GM19467 (cell line): ENCODE data around the gene B4GAT1.
"Not testable (repeated sequence)": the region's sequence is repeated elsewhere in the genome, so short reads cannot be mapped to it uniquely, and the experiment has no call there.

Experiments
- ATAC-seq: cut with Tn5 transposase; IDR thresholded peaks from one replicate; pipeline ENCODE4 v1.9.1; 2021; ENCODE audit warnings: mild to moderate bottlenecking, moderate library complexity; ENCODE audit not compliant: unreplicated experiment

Gene B4GAT1

GRCh38 chr11:66363805-66364535 is 16.5 kb upstream of the B4GAT1 start:
- no peak for ATAC-seq

- ATAC-seq = no peak
These were observed 15.8 kb upstream of the B4GAT1 start for GRCh38 chr11:66363187-66363601.

GRCh38 chr11:66362481-66363147 is 15.2 kb upstream of the B4GAT1 start:
- ATAC-seq = no peak

GRCh38 chr11:66361502-66361941 is 14.1 kb upstream of the B4GAT1 start:
- no peak for ATAC-seq

GRCh38 chr11:66360406-66361073 is 13.1 kb upstream of the B4GAT1 start:
- ATAC-seq = no peak

GRCh38 chr11:66359662-66360087 is 12.2 kb upstream of the B4GAT1 start:
- ATAC-seq = no peak

GRCh38 chr11:66350560-66351235 is 3.3 kb upstream of the B4GAT1 start:
- not testable (repeated sequence) for ATAC-seq

GRCh38 chr11:66349084-66349386 is 1.6 kb upstream of the B4GAT1 start:
- no peak for ATAC-seq

GRCh38 chr11:66346476-66347424 is 679 bp downstream of the B4GAT1 start:
- ATAC-seq = no peak

- ATAC-seq = no peak
These were observed 2.1 kb downstream of the B4GAT1 start for GRCh38 chr11:66345316-66345649.

GRCh38 chr11:66344550-66345315 is 2.7 kb downstream of the B4GAT1 start, which contains the start of gene BRMS1:
BRMS1 (minus strand) TSS chr11:66345104; CDS start chr11:66342234, 2,870 bp downstream.
- ATAC-seq = peak; percentile 59

- no peak for ATAC-seq
These were observed 4.3 kb downstream of the B4GAT1 start for GRCh38 chr11:66343176-66343575.

GRCh38 chr11:66341502-66342126 is 5.8 kb downstream of the B4GAT1 start:
- no peak for ATAC-seq

- ATAC-seq = no peak
These were observed 6.6 kb downstream of the B4GAT1 start for GRCh38 chr11:66340596-66341501.

- ATAC-seq = no peak
These were observed 7.5 kb downstream of the B4GAT1 start for GRCh38 chr11:66339686-66340483.

- ATAC-seq = no peak
These were observed 8.2 kb downstream of the B4GAT1 start for GRCh38 chr11:66339162-66339675.
